Measurements from ENCODE around the gene POLE2. TPM values are rescaled to one million over a fixed set of nuclear protein-coding genes. Genes with fewer than 3 reads are reported as not detected.
"Not testable (repeated sequence)": the region's sequence is repeated elsewhere in the genome, so short reads cannot be mapped to it uniquely, and the experiment has no call there.

The POLE2 gene
- polyA plus RNA-seq, 2 donors: 7.0 to 8.0 TPM

GRCh38 chr14:49673586-49673985 is 14.4 kb downstream of the POLE2 start:
- peaks cover 0 to 2% of the 10 kb centered on the region in 2 donors for H3K36me3 ChIP-seq (ENCODE audit: control insufficient read depth in 2 of 2, insufficient read depth in 2 of 2, low read length in 1 of 2)
- no peak overlapping the region for H3K27ac ChIP-seq (ENCODE audit: low read depth in 2 of 2, low read length in 1 of 2)
- WGBS, 2 donors: 92 to 98% methylated on average over 2 of the region's 2 CpGs
- no peaks in the 10 kb centered on the region for H3K9me3 ChIP-seq (ENCODE audit: control insufficient read depth in 2 of 2, insufficient read depth in 1 of 2, low read depth in 1 of 2, low read length in 1 of 2)
- no peaks in the 10 kb centered on the region for H3K27me3 ChIP-seq (ENCODE audit: control insufficient read depth in 1 of 2, insufficient read depth in 2 of 2, low read length in 2 of 2)
- peaks cover 0 to 12% of the 10 kb centered on the region in 2 donors for H3K4me1 ChIP-seq (ENCODE audit: control insufficient read depth in 2 of 2, insufficient read depth in 2 of 2, low read length in 1 of 2)
- no peak overlapping the region for H3K4me3 ChIP-seq (ENCODE audit: low read depth in 1 of 2, low read length in 2 of 2)

- Histone ChIP-seq H3K27ac (ENCODE audit: low read depth in 2 of 2, low read length in 1 of 2) (no peak overlapping the region), H3K27me3 (ENCODE audit: control insufficient read depth in 1 of 2, insufficient read depth in 2 of 2, low read length in 2 of 2) (no peaks in the 10 kb centered on the region), H3K9me3 (ENCODE audit: control insufficient read depth in 2 of 2, insufficient read depth in 1 of 2, low read depth in 1 of 2, low read length in 1 of 2) (no peaks in the 10 kb centered on the region), H3K36me3 (ENCODE audit: control insufficient read depth in 2 of 2, insufficient read depth in 2 of 2, low read length in 1 of 2) (no peaks in the 10 kb centered on the region), H3K4me3 (ENCODE audit: low read depth in 1 of 2, low read length in 2 of 2) (no peak overlapping the region), H3K4me1 (ENCODE audit: control insufficient read depth in 2 of 2, insufficient read depth in 2 of 2, low read length in 1 of 2) (no peaks in the 10 kb centered on the region)
Observed at GRCh38 chr14:49670475-49670874, 17.5 kb downstream of the POLE2 start.

- Histone ChIP-seq H3K9me3 (ENCODE audit: control insufficient read depth in 2 of 2, insufficient read depth in 1 of 2, low read depth in 1 of 2, low read length in 1 of 2) (no peaks in the 10 kb centered on the region), H3K27ac (ENCODE audit: low read depth in 2 of 2, low read length in 1 of 2) (peak overlapping the region; percentile 60 to 72), H3K27me3 (ENCODE audit: control insufficient read depth in 1 of 2, insufficient read depth in 2 of 2, low read length in 2 of 2) (no peaks in the 10 kb centered on the region), H3K36me3 (ENCODE audit: control insufficient read depth in 2 of 2, insufficient read depth in 2 of 2, low read length in 1 of 2) (peaks cover 0 to 2% of the 10 kb centered on the region in 2 donors), H3K4me3 (ENCODE audit: low read depth in 1 of 2, low read length in 2 of 2) (no peak overlapping the region), H3K4me1 (ENCODE audit: control insufficient read depth in 2 of 2, insufficient read depth in 2 of 2, low read length in 1 of 2) (no peaks in the 10 kb centered on the region)
- whole genome bisulfite sequencing, 2 donors: 68 to 73% methylated on average over 2 of the region's 2 CpGs
Observed at GRCh38 chr14:49659526-49660455, 28.2 kb downstream of the POLE2 start.

DNA sequence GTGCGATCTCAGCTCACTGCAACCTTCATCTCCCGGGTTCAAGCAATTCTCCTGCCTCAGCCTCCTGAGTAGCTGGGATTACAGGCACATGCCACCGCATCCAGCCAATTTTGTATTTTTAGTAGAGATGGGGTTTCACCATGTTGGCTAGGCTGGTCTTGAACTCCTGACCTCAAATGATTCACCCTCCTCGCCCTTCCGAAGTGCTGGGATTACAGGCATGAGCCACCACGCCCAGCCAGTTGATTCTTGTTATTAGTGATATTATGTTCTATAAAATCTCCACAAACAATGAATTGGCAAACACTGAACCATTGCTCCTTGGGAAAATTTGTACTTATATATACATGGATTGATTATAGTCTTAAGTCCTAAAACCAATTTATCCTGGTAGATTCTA is 30.5 kb downstream of the POLE2 start:
- not testable (repeated sequence) for H3K4me3 ChIP-seq (ENCODE audit: low read depth in 1 of 2, low read length in 2 of 2); H3K9me3 ChIP-seq (ENCODE audit: control insufficient read depth in 2 of 2, insufficient read depth in 1 of 2, low read depth in 1 of 2, low read length in 1 of 2); H3K4me1 ChIP-seq (ENCODE audit: control insufficient read depth in 2 of 2, insufficient read depth in 2 of 2, low read length in 1 of 2); H3K27ac ChIP-seq (ENCODE audit: low read depth in 2 of 2, low read length in 1 of 2); H3K27me3 ChIP-seq (ENCODE audit: control insufficient read depth in 1 of 2, insufficient read depth in 2 of 2, low read length in 2 of 2); H3K36me3 ChIP-seq (ENCODE audit: control insufficient read depth in 2 of 2, insufficient read depth in 2 of 2, low read length in 1 of 2)
- 68 to 72% methylated on average over 6 of the region's 6 CpGs for WGBS, 2 donors

GRCh38 chr14:49654511-49654910 is 33.5 kb downstream of the POLE2 start:
- no peak overlapping the region for H3K4me3 ChIP-seq (ENCODE audit: low read depth in 1 of 2, low read length in 2 of 2)
- no peaks in the 10 kb centered on the region for H3K27me3 ChIP-seq (ENCODE audit: control insufficient read depth in 1 of 2, insufficient read depth in 2 of 2, low read length in 2 of 2)
- no peaks in the 10 kb centered on the region for H3K4me1 ChIP-seq (ENCODE audit: control insufficient read depth in 2 of 2, insufficient read depth in 2 of 2, low read length in 1 of 2)
- H3K36me3 ChIP-seq (ENCODE audit: control insufficient read depth in 2 of 2, insufficient read depth in 2 of 2, low read length in 1 of 2): peaks cover 0 to 2% of the 10 kb centered on the region in 2 donors
- no peaks in the 10 kb centered on the region for H3K9me3 ChIP-seq (ENCODE audit: control insufficient read depth in 2 of 2, insufficient read depth in 1 of 2, low read depth in 1 of 2, low read length in 1 of 2)
- no peak overlapping the region for H3K27ac ChIP-seq (ENCODE audit: low read depth in 2 of 2, low read length in 1 of 2)
- 93 to 97% methylated on average over 3 of the region's 3 CpGs for WGBS, 2 donors

- H3K36me3 ChIP-seq (ENCODE audit: control insufficient read depth in 2 of 2, insufficient read depth in 2 of 2, low read length in 1 of 2): peaks cover 0 to 2% of the 10 kb centered on the region in 2 donors
- no peak overlapping the region for H3K4me3 ChIP-seq (ENCODE audit: low read depth in 1 of 2, low read length in 2 of 2)
- H3K27me3 ChIP-seq (ENCODE audit: control insufficient read depth in 1 of 2, insufficient read depth in 2 of 2, low read length in 2 of 2): no peaks in the 10 kb centered on the region
- WGBS, 2 donors: 96 to 97% methylated on average over 6 of the region's 6 CpGs
- H3K9me3 ChIP-seq (ENCODE audit: control insufficient read depth in 2 of 2, insufficient read depth in 1 of 2, low read depth in 1 of 2, low read length in 1 of 2): no peaks in the 10 kb centered on the region
- H3K27ac ChIP-seq (ENCODE audit: low read depth in 2 of 2, low read length in 1 of 2): no peak overlapping the region
- H3K4me1 ChIP-seq (ENCODE audit: control insufficient read depth in 2 of 2, insufficient read depth in 2 of 2, low read length in 1 of 2): no peaks in the 10 kb centered on the region
Observed at GRCh38 chr14:49653508-49653907, 34.5 kb downstream of the POLE2 start.

DNA sequence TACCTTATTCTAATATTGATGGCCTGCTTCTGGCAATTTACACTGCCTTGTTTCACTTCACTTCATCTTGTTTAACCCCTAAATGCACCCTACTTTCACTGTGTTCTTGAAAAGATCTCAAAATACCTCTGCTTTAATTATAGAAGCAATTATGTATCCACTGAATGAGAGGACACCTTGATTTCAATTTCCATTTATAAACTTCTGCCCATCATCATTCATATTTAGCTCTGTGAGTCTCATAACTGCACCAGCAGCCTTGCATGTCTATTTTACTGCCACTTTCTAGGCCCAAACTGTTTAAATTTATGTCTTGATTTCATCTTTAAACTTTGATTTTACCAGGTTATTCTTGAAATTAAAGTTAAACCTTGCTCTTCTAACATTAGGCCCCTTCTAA is 45.9 kb downstream of the POLE2 start:
- H3K27ac ChIP-seq (ENCODE audit: low read depth in 2 of 2, low read length in 1 of 2): no peak overlapping the region
- H3K4me3 ChIP-seq (ENCODE audit: low read depth in 1 of 2, low read length in 2 of 2): no peak overlapping the region
- H3K4me1 ChIP-seq (ENCODE audit: control insufficient read depth in 2 of 2, insufficient read depth in 2 of 2, low read length in 1 of 2): no peaks in the 10 kb centered on the region
- H3K27me3 ChIP-seq (ENCODE audit: control insufficient read depth in 1 of 2, insufficient read depth in 2 of 2, low read length in 2 of 2): no peaks in the 10 kb centered on the region
- no peaks in the 10 kb centered on the region for H3K36me3 ChIP-seq (ENCODE audit: control insufficient read depth in 2 of 2, insufficient read depth in 2 of 2, low read length in 1 of 2)
- no peaks in the 10 kb centered on the region for H3K9me3 ChIP-seq (ENCODE audit: control insufficient read depth in 2 of 2, insufficient read depth in 1 of 2, low read depth in 1 of 2, low read length in 1 of 2)

DNA sequence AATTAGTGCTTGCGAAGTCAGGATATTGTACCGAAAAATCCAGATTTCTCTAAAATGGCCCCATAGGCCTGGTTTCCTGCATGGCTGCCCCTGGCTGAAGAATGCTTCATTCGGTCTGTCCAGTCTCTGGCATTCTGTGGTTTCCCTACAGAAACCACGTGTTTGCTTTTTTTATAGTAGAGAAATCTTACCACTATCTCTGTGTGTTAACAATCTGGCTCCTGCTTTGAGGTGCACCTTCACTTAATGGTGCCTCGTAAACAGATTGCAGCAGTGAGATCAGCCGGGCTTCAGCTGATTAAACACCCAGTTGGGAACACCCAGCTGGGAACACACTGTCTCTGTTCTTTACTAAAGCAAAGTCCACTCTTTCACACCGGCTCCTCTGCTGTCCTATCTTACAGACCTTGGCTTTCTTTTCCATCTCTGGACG is 46.3 kb downstream of the POLE2 start:
- Histone ChIP-seq H3K27ac (ENCODE audit: low read depth in 2 of 2, low read length in 1 of 2) (no peak overlapping the region), H3K27me3 (ENCODE audit: control insufficient read depth in 1 of 2, insufficient read depth in 2 of 2, low read length in 2 of 2) (no peaks in the 10 kb centered on the region), H3K4me3 (ENCODE audit: low read depth in 1 of 2, low read length in 2 of 2) (no peak overlapping the region), H3K36me3 (ENCODE audit: control insufficient read depth in 2 of 2, insufficient read depth in 2 of 2, low read length in 1 of 2) (no peaks in the 10 kb centered on the region), H3K4me1 (ENCODE audit: control insufficient read depth in 2 of 2, insufficient read depth in 2 of 2, low read length in 1 of 2) (no peaks in the 10 kb centered on the region), H3K9me3 (ENCODE audit: control insufficient read depth in 2 of 2, insufficient read depth in 1 of 2, low read depth in 1 of 2, low read length in 1 of 2) (no peaks in the 10 kb centered on the region)
- WGBS, 2 donors: 55 to 72% methylated on average over 8 of the region's 8 CpGs

DNA sequence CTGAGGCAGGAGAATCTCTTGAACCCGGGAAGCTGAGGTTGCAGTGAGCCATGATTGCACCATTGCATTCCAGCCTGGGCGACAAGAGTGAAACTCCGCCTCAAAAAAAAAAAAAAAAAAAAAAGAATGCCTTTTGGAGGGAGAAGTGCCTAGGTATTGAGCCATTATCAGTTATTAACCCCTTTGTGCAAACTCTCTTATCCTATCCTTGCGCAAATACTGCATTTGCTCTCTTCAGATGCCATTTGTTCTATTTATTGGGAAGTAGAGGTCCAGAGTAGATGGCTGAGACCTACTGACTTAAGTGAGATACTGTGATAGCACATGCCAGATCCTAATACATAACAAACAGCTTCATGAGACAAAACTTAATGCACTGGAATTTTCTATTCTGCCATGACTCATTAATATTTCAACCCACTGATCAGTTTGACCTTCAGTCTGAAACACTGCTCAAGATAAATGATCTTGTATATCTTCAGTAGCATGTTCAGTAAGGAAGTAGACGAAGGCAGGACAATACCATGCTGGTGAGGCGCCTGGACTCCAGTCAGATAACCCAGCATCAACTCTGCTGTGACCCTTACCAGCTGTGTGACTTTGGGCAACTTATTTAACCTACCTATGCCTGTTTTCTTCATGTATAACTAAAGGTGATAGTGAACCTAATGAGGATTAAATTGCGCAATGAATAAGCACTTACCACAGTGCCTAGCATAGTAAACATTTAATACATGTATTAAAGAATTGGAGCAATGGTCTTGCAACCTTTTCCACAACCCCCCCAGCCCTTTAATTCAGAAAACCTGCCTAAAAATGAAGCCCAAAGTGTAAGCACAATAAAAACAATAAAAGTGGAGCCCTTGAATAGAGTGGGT is 47.2 kb downstream of the POLE2 start:
- Histone ChIP-seq H3K9me3 (ENCODE audit: control insufficient read depth in 2 of 2, insufficient read depth in 1 of 2, low read depth in 1 of 2, low read length in 1 of 2) (no peaks in the 10 kb centered on the region), H3K4me3 (ENCODE audit: low read depth in 1 of 2, low read length in 2 of 2) (no peak overlapping the region), H3K36me3 (ENCODE audit: control insufficient read depth in 2 of 2, insufficient read depth in 2 of 2, low read length in 1 of 2) (no peaks in the 10 kb centered on the region), H3K27me3 (ENCODE audit: control insufficient read depth in 1 of 2, insufficient read depth in 2 of 2, low read length in 2 of 2) (no peaks in the 10 kb centered on the region), H3K4me1 (ENCODE audit: control insufficient read depth in 2 of 2, insufficient read depth in 2 of 2, low read length in 1 of 2) (no peaks in the 10 kb centered on the region), H3K27ac (ENCODE audit: low read depth in 2 of 2, low read length in 1 of 2) (no peak overlapping the region)
- 84 to 92% methylated on average over 7 of the region's 7 CpGs for whole genome bisulfite sequencing, 2 donors

Measured in esophagus (tissue), 2 donors.